Glomerular endothelial cell (primary cell): Measurements from ENCODE around the gene SENP6. TPM values are rescaled to one million over a fixed set of nuclear protein-coding genes. Genes with fewer than 3 reads are reported as not detected.
"Not testable (repeated sequence)": the region's sequence is repeated elsewhere in the genome, so short reads cannot be mapped to it uniquely, and the experiment has no call there.

ENCODE experiments used
- DNase-seq: peaks from one replicate; pipeline ENCODE4 v3.0.0-alpha.2; 2011; ENCODE audit warnings: low read depth, low spot score; ENCODE audit errors: extremely low read depth
- total RNA-seq: library from RNA; depleted of rRNA; stranded (reverse); fragments of >200 nt; gene quantifications from 2 replicates; pipeline ENCODE4 v1.2.3, GENCODE V29; 2015

SENP6 gene
- total RNA-seq, 1 donor from 2014 or later, result 76.7 TPM

- DNase-seq, result no peak
Measured at GRCh38 chr6:75605635-75606034, 4.0 kb downstream of the SENP6 start.

GRCh38 chr6:75608304-75608703 lies 6.6 kb downstream of the SENP6 start:
- DNase-seq, result no peak

DNA sequence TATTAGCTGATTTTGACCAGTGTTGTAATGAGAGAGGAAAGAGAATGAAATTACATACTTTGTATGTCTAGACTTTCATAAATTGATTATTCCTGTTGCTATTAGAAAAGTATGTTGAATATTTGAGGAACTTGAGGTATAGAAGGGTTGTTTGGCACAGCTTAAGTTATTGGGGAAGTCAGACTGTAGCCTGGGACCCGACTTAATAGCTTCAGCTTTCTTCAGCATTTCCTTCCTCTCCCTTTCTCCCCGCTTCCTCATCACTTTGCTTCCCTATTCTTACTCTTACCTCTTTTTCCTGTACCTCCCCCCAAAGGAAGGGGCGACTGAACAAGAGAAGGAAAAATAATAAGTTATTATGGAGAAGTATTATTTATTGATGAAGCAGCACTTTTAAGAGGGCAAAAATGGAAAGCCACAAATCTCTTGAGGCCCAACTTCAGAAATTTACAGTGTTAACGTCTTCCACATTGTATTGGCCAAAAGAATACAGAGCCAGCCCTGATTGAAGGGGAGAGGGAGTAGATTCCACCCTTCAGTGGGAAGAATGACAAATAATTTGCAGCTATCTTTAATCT lies 7.4 kb downstream of the SENP6 start:
- DNase-seq, result no peak

GRCh38 chr6:75609639-75610590 lies 8.2 kb downstream of the SENP6 start:
- DNase-seq, result no peak

GRCh38 chr6:75611011-75611701 lies 9.5 kb downstream of the SENP6 start:
- DNase-seq, result no peak

DNA sequence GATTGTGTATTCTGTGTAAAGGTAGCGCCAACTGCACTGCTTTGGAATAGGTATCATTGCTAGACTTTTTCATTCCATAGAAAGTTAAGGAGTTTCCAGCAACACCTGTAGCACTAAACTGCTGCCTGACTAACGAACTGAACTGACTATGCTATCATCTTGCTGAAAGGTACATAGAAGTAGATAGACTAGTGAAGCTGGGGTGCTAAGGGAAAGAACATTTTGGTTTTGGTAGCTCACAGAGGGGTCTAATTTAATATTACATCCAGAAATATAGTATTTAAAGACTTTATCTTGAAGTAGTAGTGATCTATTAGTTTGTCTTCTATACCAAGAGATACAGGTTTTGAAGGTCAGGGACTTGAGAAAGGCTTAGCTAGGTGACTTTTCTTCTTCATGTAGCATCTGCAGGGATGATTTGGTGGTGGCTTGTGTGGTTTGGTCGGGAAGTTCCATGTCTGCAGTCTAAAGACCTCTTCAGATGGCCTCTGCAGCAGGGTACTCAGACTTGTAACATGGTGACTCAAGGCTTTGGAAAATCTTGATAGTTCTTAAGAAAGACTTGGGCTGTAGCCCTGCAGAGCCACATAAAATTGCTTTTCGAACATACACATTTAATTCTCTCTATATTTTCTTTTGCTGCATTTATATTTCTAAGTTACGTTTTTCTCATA lies 10.2 kb downstream of the SENP6 start:
- DNase-seq, result no peak

DNA sequence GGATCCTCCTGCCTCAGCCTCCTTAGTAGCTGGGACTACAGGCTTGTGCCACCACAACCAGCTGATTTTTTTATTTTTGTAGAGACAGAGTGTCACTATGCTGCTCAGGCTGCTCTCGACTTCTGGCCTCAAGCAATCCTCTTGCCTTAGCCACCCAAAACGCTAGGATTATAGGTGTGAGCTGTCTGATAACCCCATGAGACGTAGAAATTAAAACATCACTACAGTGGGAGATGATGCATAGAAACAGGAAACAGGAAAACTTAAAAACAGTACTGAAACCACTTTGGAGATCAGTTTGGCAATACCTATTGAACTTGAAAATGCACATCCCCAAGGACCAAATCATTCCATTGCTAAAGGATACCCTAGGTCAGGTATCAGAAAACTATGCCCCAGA lies 10.8 kb downstream of the SENP6 start:
- no peak for DNase-seq

- no peak for DNase-seq
Measured at GRCh38 chr6:75613056-75613501, 11.4 kb downstream of the SENP6 start.

DNA sequence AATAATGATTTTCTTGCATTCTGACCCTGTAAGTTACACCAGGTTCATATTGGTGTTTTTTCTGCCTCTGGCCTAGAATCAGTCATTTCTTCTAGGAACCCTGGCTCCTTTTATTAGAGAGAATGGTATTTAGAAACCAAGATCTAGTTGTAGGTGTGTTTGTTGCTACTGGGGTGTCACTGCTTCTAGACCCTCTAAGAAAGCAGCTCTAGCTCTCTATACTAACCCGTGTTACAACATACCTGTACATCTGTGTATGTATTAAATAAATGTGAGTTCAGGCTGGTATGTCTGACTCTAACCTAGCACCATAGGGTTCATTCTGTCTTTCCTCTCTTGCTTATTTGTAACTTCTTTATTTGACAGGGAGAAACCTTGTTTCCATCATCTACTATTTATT lies 16.8 kb downstream of the SENP6 start:
- DNase-seq, result no peak

DNA sequence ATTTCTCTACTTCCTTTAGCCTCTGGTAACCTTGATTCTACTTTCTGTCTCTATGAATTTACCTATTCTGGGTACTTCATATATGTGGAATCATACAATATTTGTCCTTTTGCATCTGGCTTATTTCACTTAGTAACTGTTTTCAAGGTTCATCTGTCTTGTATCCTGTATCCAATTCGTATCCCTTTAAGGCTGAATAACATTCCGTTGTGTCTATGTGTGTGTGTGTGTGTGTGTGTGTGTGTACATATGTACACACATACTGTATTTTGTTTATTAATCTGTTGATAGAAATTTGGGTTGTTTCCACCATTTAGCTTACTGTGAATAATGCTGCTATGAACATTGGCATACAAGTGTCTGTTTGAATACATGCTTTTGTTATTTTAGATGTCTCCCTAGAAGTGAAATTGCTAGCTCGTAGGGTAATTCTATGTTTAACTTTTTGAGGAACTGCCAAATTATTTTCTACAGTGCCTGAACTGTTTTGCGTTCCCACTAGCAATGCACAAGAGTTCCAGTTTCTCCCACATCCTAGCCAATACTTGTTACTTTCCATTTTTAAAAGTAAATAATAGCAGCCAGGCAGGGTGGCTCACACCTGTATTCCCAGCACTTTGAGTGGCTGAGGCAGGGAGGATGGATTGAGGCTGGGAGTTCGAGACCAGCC lies 17.7 kb downstream of the SENP6 start:
- no peak for DNase-seq

DNA sequence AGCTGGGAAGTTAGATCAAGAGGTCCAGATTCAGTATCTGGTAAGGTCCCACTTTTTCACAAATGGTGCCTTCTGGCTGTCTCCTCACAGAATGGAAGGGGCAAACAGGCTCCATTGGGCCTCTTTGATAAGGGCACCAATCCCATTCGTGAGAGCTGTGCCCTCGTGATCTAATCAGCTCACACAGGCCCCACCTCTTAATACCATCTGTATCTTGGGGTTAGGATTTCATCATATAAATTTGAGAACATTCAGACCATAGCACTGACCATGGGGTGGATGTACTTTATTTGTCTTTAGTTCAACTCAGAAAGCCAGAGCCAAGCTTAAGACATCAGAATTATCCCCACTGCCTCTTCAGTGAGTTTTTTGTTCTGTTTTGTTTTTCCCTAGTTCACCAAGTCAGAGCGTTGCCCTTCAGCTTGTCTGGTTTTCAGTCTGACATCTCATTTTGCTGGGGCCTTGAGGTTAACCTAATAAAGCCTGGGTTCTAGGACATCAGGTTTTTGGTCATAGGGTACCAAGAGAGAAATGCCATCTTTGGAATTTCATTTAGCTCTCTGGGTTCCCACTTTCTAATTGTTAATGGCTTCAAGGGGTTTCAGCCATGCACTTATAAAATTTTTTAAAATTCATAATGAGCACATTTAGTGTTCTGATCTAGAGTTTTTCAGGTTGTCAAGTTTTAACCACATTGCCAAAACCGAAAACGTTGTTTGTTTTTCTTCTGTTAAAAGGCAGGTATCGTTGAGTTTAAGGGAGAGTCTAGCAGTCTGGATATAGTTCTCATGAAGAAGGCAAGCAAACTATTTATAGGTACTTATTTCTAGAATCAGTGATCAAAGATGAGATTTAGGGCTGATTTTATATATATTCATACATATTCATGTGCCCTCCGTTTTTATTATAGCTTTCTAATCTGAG lies 19.0 kb downstream of the SENP6 start:
- DNase-seq, result no peak

GRCh38 chr6:75621846-75622245 lies 20.2 kb downstream of the SENP6 start:
- no peak for DNase-seq

DNA sequence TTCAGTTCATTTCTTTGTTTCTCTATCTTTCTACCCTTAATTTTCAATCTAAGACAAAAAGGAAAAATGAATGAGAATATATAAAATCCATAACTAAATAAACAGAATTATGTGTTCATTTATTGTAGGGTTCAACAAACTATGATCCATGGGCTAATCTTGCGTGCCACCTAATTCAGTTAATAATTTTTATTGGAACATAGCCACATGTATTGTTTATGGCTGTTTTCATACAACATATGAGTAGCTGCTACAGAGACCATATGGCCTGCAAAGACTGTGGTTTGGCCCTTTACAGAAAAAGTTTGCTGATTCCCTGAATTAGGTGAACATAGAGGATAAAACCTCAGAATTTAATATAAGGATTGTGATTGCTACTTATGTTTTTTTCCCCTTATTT lies 21.8 kb downstream of the SENP6 start:
- DNase-seq, result no peak

DNA sequence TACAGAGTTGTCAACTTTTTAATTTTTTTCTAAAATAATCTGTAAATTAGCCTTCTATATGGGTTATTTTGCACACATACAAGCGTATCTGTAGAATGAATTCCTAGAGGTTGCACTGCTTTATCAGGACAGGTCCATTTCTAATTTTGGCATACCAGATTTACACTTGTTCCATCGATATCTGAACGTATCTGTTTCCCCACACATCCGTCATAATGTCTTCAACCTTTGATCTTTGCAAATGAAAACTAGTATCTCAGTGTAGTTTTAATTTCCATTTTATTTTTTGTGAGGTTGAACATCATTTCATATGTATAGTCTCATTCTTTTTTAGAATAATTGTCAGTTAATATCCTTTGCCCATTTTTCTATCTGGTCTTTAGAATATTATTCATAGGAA lies 22.7 kb downstream of the SENP6 start:
- DNase-seq, result no peak

DNA sequence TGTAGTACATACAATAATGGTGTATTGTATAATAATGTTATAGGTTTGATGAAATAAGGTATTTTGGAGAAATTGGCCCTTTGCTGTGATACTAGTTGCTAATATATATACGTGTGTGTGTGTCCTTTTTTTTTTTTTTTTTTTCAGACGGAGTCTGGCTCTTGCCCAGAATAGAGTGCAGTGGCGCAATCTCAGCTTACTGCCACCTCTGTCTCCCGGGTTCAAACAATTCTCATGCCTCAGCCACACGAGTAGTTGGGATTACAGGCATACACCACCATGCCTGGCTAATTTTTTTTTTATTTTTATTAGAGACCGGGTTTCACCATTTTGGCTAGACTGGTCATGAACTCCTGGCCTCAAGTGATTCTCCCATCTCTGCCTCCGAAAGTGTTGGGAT lies 23.3 kb downstream of the SENP6 start:
- no peak for DNase-seq

- DNase-seq, result no peak
Measured at GRCh38 chr6:75626561-75626960, 24.9 kb downstream of the SENP6 start.

DNA sequence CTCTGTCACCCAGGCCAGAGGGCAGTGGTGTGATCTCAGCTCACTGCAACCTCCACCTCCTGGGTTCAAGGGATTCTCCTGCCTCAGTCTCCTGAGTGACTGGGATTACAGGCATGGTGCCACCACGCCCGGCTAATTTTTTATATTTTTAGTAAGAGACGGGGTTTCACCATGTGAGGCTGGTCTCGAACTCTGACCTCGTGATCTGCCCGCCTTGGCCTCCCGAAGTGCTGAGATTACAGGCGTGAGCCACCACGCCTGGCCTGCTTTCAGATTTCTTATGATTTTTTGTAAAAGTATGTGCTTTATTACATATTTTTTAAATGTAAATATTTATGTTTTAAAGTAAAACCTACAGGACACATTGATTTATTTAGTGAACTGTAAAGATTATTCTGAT lies 26.0 kb downstream of the SENP6 start:
- DNase-seq, result not testable (repeated sequence)

DNA sequence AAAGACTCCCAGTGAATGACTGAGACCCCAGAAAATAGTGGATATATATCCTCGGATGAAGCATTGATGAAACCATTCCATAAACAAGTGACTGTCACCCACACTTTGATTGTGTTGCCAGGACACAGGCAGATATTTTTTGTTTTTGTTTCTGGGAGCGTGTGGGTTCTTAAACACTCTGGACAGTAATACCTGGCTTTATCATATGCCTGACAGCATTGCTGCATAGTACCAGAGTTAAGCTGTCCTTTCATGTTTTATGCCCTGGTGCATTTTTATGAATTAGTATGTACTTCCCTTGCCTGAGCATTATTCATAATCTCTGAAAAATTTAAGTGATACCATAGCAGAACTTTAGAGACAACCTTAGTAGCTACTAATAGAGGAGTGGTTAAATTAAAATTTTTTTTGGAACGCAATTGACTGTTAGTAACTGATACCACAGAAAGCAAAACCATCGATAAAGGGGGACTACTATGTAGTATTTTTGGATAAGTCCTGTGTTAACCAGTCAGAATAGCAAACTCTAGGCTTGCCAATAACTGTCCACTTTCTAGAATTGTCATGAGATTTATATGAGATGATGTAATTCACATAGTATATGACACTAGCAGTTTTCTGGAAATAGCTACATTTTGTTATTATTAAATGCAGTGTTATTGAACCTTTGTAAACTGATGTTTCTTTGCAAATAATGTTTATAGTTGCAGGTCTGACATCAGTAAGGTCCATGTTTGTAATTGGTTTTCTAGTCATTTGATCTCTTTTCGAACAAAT lies 30.4 kb downstream of the SENP6 start:
- no peak for DNase-seq

DNA sequence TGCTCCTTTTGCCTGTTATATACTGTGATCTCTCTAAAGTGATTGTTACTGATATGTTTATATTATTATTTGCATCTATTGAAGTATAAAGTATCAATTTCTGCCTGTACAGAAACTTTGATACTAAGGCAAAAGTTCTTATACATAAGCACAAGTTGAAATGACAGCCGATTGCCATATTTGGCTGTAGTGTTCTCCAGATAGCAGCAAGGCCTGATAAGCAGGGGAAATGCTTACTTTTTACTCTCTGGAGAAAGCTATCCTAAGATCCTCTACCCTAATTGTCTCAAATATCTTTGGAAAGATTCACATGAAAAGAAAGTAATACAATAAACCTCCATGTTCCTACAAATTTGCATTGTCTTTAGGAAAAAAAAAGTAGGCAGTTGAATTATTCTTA lies 31.4 kb downstream of the SENP6 start:
- DNase-seq, result no peak
